Hematopoietic multipotent progenitor cell treated with erythropoietin and hydrocortisone succinate and interleukin-3 and kit ligand, for 4 days (in vitro differentiated cells): Measurements from ENCODE around the gene PTPRK.
A peak's percentile ranks its signal among the peaks of the same experiment; 100 is the strongest.

Source experiments
- DNase-seq: peaks from one replicate; pipeline ENCODE4 v3.0.0-alpha.2; 2015

The PTPRK gene

GRCh38 chr6:128280066-128280465 is 240.3 kb downstream of the PTPRK start:
- DNase-seq: no peak

DNA sequence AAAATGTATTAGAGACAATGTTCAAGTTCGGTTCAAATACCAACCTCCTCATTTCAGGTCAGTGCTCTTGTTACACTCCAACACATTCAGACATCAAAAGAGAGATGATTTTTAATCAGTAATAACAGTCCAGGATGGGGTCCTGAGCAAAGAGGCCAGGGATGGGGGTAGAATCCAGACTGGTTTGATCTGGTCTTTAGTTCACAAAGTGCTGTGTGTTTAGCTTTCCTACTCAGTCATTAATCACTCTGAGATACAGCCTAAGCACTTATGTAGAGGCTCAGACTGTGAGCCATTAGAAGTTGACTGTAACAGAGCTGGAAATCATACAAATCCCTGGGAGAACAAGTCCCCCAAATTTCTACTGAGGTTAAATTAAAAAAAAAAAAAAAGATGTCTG is 241.6 kb downstream of the PTPRK start:
- DNase-seq: no peak

GRCh38 chr6:128277379-128277778 is 243.0 kb downstream of the PTPRK start:
- DNase-seq: no peak

- no peak for DNase-seq
These were observed 244.1 kb downstream of the PTPRK start for GRCh38 chr6:128276311-128276710.

DNA sequence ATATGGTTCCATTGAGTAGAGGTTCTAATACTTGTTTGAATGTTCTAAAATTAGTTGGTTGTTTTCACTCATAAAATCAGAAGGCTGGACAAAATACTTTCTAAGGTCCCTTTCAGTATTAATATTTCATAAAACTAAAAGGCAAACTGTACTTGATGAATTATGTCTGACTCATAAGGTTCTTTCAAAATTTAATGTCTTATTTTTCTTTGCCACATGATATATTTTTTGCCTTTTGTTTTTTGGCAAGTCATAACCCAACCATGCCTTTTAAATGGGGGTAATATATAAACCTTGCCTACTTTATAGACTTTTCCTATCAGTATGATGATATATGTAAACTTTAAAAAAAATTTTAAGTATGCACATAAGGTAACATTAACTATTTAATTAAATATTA is 244.7 kb downstream of the PTPRK start:
- DNase-seq: no peak

DNA sequence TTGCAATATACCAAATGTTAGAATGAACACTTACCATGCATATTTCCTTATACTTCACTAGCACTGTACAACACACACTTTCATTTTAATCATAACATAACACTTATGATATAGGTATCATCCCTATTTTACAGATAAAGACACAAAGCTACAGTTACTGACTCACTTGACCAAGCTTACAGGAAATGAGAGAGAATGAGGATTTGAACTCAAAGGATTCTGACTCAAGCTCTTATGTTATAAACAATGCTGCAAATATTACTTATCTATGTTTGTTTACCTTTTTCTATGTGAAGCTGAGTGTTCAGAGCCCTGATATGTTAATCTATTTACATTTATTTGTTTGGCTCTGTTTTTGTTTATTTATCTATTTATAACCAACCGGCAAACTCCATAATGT is 245.4 kb downstream of the PTPRK start:
- no peak for DNase-seq

DNA sequence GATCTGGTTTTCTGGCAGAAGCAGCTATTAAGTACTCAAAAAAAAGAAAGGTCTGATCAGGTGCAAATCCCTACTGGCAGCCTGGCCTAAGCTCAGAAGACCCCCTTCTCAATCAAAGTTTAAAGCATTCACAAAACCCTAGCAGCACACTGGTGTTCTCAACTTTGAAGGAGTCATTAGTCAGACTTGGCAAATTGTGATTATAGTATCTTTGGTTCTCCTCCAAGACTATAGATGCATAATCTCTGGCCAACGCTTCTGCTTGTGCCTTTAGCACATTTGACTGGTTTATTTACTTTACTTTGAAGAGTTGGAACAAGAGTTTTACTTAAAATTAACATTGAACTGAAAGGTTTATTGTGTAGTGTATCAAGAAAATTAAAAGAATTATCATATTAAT is 248.9 kb downstream of the PTPRK start:
- no peak for DNase-seq

DNA sequence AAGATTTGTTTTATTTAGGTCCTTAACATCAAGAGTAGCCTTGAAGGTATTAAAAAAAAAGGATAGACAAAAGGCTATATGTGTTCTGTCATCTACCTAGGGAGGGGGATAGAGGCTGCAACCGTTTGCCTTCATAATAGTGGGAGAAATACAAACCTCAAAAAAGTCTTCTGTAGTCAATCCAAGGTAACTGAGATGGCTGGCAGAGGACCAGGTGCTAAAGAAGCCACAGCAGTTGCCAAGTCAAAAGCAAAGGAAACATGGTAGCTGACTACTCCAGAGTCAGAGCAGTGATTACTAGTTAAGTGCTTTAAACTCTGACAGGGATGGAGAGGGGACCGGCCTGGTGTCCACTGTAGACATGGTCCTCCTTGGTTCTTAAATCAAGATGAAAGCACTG is 249.4 kb downstream of the PTPRK start:
- no peak for DNase-seq

- no peak for DNase-seq
These were observed 253.5 kb downstream of the PTPRK start for GRCh38 chr6:128266946-128267345.

DNA sequence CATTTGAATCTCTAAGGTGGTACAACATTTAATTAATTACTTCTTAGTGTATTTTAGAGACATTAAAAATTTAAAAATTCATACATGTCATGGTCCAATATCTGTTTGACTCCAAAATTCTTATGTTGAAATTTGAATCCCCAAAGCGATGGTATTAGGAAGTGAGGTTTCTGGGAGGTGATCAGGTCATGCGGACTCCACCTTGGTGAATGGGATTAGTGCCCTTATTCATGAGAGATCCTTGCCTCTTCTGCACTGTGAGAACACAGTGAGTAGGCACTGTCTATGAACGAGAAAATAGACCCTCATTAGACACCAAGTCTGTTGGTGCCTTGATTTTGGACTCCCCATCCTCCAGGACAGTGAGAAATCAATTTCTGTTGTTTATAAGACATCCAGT is 254.7 kb downstream of the PTPRK start:
- no peak for DNase-seq

DNA sequence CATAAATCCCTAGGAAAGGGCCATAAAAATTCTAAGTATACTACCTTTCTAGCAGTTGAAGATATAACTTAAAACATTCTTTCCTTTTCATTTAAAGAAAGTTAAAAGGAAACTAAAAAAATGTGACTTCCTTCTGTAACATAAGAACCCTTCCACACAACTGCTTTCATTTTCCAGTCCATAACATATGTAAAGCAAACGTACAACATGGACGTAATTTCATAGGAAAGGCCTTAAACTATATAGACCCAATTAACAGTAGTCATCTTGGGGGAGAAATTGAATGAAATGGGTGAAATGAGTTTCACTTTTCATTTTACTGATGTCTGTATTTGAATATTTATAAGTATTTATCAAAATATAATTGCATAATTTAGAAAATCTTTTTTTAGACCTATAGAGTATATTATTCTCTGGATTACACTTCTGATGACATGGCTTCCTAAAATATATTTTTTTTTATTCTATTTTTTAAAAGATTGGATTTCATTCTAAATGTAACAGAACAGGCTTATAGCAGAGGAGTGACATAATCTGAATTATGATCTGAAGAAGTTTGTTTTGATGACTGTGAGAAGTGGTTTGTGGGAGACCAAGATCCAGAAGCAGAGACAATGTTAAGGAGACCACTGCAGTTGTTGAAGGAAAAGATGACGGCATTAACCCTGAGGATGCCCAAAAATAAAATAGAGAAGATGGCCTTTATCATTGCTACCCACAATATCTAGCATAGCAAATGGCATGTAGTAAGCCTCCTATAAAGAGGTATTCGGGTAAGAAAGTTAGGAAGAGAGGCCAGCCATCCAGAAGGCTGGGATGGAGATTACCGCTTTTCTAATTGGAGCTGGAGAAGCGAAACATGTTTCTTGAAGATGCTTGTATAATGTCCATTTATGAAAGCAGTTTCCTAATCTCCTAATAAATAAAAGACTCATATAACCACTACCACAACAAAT is 260.4 kb downstream of the PTPRK start:
- DNase-seq: no peak

DNA sequence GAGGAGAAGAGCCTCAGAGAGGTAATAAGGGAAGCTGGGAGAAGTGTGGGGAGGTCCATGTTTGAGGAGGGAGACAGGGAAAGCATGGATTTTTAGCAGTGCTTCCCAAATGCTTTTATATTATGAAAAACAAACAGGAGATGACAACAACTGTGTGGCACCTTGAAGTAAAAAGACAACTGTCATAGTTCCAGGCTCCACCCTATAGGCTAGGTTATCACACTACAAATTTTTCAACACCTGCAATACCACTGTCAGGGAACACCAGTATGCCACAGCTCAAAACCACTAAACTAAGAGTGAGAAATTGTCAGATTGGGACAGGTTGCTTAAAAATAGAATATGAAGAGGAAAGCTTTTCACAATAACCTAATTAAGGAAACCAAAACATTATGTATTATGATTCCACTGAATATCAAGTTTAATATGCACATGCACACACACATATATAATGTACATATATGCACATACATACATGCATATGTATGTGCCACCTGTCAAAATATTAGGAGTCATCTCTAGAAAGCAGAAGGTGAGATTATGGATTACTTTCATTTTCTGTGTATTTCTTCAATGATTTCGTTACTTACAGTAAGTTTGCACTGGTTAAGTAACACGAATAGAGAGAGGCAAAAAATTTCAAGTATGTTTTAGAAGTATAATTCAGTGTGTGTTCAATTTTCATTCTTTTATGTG is 261.2 kb downstream of the PTPRK start:
- no peak for DNase-seq

- peak; percentile 47 for DNase-seq
These were observed 264.3 kb downstream of the PTPRK start for GRCh38 chr6:128256095-128256494.

DNA sequence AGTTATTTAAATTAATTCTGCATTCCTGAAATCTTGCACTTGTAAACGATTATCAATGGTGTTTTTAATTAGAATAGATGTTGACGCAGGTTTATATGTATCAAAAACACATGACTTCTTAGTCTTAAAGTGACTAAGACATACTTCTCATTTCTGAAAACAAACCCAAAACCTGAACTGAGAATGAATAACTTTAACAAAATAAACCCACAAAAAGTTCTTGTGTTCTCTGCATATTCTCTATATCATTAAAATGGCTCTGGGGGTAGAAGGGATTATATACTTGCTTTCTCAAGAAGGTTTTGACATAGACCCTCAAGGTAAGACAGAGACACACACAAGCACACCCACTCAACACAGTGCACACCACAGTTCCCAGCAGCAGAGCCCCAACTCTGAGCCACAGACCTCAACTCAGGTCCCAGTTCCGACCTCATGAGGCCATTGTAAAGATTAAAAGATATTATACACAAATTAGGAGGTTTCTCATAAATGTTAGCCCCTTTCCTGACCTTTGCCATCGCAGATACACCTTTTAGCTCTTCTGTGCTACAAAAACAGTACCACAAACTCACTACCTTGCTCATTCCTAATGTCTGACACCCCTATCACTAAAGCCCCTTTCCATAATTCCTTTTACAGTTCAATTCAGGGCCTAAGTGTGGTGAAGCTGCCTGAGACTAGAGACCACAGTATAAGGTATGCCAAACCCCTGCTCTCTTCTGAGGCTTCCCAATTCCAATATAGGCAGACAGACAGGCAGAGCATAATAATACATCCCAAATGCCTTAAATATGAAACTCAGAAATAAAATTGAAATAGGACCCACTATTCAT is 267.8 kb downstream of the PTPRK start:
- DNase-seq: no peak

- no peak for DNase-seq
These were observed 268.7 kb downstream of the PTPRK start for GRCh38 chr6:128251445-128252340.

- DNase-seq: no peak
These were observed 269.9 kb downstream of the PTPRK start for GRCh38 chr6:128250370-128251070.

DNA sequence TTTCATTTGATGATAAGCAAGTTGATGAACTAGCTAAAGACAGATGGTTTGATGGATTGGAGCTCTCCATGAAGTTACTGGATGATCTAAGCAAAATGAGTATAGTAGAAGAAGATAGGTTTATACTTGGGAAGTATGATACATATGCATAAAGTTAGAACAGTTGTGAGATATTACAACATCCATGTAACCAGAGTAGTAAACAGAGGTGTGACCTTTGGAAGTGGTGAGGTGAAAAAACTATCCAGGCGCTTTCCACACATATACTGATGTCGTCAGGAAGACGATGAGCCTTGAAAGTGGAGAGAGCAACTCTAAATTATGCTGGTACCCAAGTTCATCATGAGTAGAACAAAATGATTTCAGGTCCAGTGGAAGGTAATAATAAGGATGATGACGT is 271.0 kb downstream of the PTPRK start:
- no peak for DNase-seq

DNA sequence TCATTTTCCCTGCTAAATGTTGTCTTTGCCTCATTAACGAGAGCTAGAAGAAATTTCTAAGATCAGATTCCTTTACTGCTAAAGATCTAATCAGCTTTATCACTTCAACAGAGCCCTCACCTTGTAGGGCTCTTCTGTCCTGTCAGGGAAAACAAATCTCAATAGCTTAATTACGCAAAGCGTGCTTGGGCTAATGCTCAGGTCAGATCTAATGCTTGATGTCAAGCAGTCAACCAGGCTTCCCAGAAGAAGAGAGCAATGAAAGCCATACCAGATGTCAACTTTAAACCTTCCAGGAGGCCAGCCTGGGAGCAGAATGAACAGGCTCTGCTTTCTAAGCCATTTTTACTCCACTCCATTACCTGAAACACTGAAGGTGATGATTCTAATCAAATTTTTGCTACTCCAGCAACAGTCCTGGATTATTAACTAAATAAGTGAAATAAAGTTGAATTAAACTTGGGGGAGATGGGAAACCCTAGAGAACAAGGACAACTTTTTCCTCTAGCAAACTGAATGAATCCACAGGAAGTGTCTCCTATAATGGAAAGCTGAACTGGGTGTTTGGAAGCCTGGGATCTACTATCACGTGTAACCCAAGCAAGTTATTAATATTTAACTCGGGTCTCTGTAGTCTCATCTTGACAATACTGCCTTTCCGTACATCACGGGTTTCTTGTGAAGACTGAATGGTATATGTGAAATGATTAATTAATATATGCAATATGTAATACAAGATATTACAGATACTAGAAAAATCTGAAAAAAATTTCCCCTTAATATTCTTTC is 273.7 kb downstream of the PTPRK start:
- DNase-seq: no peak

GRCh38 chr6:128244751-128245405 is 275.5 kb downstream of the PTPRK start:
- DNase-seq: no peak

DNA sequence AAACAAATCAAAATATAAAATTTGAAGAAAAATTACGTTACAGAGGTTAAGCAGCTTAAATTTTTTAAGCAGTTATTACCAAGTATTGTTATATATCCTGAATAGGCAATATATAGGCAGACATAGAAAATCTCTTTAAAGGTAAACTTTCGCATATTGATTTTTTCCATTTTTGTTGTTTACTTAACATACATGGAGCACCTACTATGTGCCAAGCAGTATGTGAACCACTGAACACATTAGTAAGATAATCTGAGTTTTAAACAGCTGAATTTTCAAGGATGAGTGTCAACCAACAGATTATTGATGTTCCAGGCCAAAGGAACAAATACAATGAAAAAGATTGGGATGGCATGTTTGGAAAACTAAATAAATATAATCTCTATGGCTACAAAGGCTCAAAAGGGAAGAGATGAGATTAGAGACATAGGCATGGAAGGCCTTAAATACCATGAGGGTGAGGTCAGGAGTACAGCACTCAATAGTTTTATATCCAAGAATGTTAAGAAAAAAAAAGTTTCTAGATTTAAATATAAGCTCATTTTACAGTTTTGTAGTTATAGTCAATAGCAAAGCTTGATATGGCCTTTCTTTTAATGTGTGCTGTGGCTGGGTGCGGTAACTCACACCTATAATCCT is 277.5 kb downstream of the PTPRK start:
- no peak for DNase-seq
